Tibial artery (tissue), 4 donors: ENCODE measurements around the gene NUDC.

Experiments used
- DNase-seq, 2 donors: peaks; one replicate each; pipeline ENCODE4 v3.0.0-alpha.2; 2019
- H3K27ac ChIP-seq, 2 donors: fragments of 200-600 bp; sonication (generic) in 1 of 2; 1 replicate in 1 of 2; 2 replicates in 1 of 2; pipeline ENCODE4 v1.5.1; 2018 to 2019; ENCODE audit warnings: mild to moderate bottlenecking in 1 of 2
- H3K27me3 ChIP-seq, 2 donors: fragments of 200-600 bp; sonication (generic) in 1 of 2; one replicate each; pipeline versions ENCODE4 v1.5.1 to v1.6.0; 2016 to 2019
- H3K36me3 ChIP-seq, 3 donors: fragments of 200-600 bp; sonication (generic) in 2 of 3; one replicate each; pipeline ENCODE4 v1.5.1; 2016 to 2019; ENCODE audit warnings: mild to moderate bottlenecking in 2 of 3
- H3K4me1 ChIP-seq, 4 donors: fragments of 200-600 bp; sonication (generic) in 2 of 4; 1 replicate in 3 of 4; 2 replicates in 1 of 4; pipeline ENCODE4 v1.5.1; 2016 to 2019
- H3K4me3 ChIP-seq, 2 donors: fragments of 200-600 bp; sonication (generic) in 1 of 2; 1 replicate in 1 of 2; 2 replicates in 1 of 2; pipeline ENCODE4 v1.5.1; 2018 to 2019; ENCODE audit warnings: mild to moderate bottlenecking in 2 of 2
- H3K9me3 ChIP-seq, 3 donors: fragments of 200-600 bp; sonication (generic) in 1 of 3; one replicate each; pipeline ENCODE4 v1.5.1; 2016 to 2019
- intact Hi-C: fragments of 100-400 bp; cut with DNase I; formaldehyde crosslinking; loops from one replicate; pipeline ENCODE4 v1.15.0; 2023; ENCODE audit warnings: low total_unique reads
- TF ChIP-seq, protein P1 (sequence below), 2 experiments: fragments of 200-600 bp in 1 of 2; fragments of 450-650 bp in 1 of 2; IDR thresholded peaks; one replicate each; pipeline ENCODE4 v1.5.1; 2017 to 2019; ENCODE audit warnings: antibody characterized with exemption in 2 of 2, mild to moderate bottlenecking in 1 of 2, moderate library complexity in 1 of 2

Gene NUDC

DNA sequence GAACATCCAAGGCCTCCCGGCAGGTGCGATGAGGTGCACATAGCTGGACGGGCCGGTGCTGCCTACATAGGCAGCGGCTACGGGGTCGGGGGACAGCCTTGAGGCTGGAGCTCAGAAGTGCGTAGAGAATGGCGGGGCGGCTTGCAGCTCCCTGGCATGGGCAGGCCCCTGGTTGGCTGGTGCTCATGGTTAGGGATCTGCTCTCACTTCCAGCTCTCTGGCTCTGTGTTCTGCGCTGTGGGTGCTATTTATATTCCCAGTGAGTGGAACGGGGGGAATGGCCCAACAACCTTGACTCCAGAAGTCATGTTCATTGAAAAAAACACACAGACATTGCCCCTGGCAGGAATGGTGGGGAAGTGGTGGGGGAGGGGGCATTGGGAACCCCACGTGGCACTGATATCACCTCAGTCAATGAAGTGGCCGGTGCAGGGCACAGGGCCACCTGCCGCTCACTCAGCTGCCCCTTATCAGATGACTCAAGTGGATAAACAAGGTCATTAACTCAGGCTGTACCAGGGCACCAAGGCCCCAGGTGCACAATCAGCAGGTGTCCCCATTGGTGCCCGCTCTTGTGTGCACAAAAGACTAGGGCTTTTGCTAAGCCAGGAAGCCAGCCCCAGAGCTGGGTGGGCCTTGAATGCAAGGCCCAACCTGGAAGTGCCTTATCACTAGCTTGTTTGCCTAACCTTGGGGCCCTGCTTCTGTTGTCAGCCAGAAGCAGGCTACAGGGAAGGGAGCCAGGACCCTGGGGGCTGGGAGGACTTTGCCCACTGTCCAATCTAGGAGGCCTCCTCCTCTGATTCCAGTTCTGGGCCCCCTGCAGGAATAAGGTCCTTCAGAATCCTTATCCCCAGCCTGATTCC is 7.6 kb upstream of the NUDC start, which contains the start of gene NR0B2:
Gene NR0B2, minus strand, starts transcription at position 222 of the 866 bp plus-strand sequence. Its CDS starts 35 bp downstream, at position 187.
- no peaks in the 10 kb centered on the region for H3K9me3 ChIP-seq
- H3K4me1 ChIP-seq = no peaks in the 10 kb centered on the region
- H3K27ac ChIP-seq = no peak within 1 kb of the TSS
- TF ChIP-seq, protein P1, sequence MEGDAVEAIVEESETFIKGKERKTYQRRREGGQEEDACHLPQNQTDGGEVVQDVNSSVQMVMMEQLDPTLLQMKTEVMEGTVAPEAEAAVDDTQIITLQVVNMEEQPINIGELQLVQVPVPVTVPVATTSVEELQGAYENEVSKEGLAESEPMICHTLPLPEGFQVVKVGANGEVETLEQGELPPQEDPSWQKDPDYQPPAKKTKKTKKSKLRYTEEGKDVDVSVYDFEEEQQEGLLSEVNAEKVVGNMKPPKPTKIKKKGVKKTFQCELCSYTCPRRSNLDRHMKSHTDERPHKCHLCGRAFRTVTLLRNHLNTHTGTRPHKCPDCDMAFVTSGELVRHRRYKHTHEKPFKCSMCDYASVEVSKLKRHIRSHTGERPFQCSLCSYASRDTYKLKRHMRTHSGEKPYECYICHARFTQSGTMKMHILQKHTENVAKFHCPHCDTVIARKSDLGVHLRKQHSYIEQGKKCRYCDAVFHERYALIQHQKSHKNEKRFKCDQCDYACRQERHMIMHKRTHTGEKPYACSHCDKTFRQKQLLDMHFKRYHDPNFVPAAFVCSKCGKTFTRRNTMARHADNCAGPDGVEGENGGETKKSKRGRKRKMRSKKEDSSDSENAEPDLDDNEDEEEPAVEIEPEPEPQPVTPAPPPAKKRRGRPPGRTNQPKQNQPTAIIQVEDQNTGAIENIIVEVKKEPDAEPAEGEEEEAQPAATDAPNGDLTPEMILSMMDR (IDR thresholded peaks at IDR 0.05) = no peak
- no peaks in the 10 kb centered on the region for H3K36me3 ChIP-seq
- intact Hi-C loops = no loop called here
- no peaks in the 10 kb centered on the region for H3K27me3 ChIP-seq
- no peak within 1 kb of the TSS for H3K4me3 ChIP-seq
- DNase-seq = no peak

DNA sequence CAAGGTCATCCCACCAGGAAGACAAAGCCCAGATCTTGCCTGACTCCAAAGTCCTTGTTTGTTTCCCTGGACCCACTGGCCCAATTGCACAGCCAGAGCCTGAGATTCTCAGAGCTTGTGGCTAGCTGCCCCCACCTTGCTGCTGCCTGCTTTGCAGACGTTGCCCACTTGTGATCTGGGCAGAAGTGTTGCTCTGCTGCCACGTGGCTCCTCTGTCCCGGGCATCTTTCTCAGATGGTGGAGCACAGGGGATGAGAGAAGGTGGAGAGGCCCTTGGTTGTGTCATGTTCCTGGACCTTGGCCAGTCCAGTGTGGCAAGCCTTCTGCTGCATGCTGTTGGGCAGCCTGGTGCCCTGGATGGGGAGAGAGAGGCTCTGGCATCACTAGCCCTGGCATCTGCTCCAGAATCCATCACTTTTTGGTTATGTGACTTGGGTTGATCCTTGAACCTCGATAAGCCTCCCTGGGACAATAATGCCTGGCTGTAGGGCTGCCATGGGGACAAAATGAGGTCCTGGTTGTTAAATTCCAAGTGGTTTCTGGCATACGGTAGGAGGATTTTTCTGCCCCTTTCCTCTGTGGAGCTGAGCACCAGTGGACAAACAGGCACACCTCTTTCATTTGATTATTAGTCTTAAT is 6.2 kb upstream of the NUDC start:
- TF ChIP-seq, protein P1 (IDR thresholded peaks at IDR 0.05) = no peak
- DNase-seq = no peak
- H3K4me3 ChIP-seq = no peak overlapping the region
- no peaks in the 10 kb centered on the region for H3K4me1 ChIP-seq
- H3K9me3 ChIP-seq = no peaks in the 10 kb centered on the region
- no peaks in the 10 kb centered on the region for H3K27me3 ChIP-seq
- intact Hi-C loops = no loop called here
- H3K36me3 ChIP-seq = no peaks in the 10 kb centered on the region
- H3K27ac ChIP-seq = no peak overlapping the region

DNA sequence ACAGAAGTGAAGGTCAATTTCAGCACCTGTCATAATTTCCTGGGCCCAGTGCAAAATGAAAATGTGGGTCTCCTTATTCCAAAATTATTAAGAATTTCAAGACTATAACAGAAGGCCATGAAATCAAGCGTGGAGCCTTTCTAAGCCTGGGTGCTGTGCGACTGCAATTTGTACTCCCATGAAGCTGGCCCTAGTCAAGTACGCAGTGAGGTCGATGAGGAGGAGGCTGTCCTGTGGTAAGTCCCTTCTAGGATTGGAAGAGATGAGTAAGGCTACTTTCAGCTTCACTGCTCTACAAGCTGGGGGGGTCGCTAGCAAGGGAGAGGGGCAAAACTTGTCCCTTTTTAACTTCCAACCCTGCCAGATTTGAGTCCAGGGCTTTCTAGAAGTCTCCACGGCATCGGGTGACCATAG is 410 bp upstream of the NUDC start:
- H3K27ac ChIP-seq = peak overlapping the region; percentile 91 to 92
- DNase-seq = peak in 1 of 2 donors; percentile 24
- H3K4me3 ChIP-seq = peak overlapping the region; percentile 91 to 95
- no peaks in the 10 kb centered on the region for H3K27me3 ChIP-seq
- intact Hi-C loops = loop anchor here (2.0 kb wide), 1 partner anchor 20 kb away; the partner anchor contains the start of gene GPATCH3
- TF ChIP-seq, protein P1 (IDR thresholded peaks at IDR 0.05) = no peak
- peaks cover 14 to 25% (median 16%) of the 10 kb centered on the region in 3 donors for H3K36me3 ChIP-seq
- no peaks in the 10 kb centered on the region for H3K9me3 ChIP-seq
- peaks cover 0 to 18% (median 16%) of the 10 kb centered on the region in 4 donors for H3K4me1 ChIP-seq

DNA sequence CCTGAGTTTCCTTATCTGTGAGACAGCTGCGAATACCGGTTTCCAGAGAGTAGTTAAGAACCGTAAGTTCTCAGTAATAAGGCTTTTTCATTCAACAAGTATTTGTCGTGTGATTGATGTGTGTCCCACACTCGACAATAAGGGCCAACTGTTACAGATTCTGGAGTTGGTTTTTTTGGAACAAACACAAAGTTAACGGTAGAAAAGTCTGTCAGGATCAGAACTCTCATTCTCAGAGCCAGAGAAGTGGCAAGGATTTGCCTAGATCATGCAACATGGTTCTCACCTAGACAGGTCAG is 837 bp downstream of the NUDC start:
- no peaks in the 10 kb centered on the region for H3K9me3 ChIP-seq
- no peaks in the 10 kb centered on the region for H3K27me3 ChIP-seq
- DNase-seq = no peak
- peaks cover 25 to 37% (median 25%) of the 10 kb centered on the region in 3 donors for H3K36me3 ChIP-seq
- intact Hi-C loops = no loop called here
- H3K4me3 ChIP-seq = peak overlapping the region; percentile 91 to 95
- peak overlapping the region; percentile 91 to 92 for H3K27ac ChIP-seq
- TF ChIP-seq, protein P1 (IDR thresholded peaks at IDR 0.05) = no peak
- peaks cover 0 to 18% (median 16%) of the 10 kb centered on the region in 4 donors for H3K4me1 ChIP-seq

DNA sequence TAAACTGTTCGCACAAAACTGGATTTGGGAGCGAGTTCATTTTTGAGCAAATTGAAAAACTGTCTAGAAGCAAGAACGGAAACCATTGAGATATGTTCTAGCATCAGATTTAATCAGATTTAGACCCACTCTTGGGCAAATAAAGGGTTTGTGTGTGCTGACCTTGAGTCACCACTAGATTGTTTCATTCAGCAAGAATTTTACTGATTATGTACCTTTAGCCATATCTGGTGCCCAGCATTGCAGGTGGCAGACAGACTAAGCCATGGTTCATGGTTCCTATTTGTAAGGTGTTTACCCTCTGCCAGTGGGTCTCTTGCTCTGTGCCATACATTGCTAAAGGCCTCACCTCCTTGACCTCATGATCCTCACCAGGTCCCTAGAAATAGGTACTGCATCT is 1.4 kb downstream of the NUDC start:
- intact Hi-C loops = no loop called here
- Histone ChIP-seq H3K27ac (peak overlapping the region in 1 of 2 donors; percentile 6), H3K36me3 (peaks cover 29 to 42% (median 30%) of the 10 kb centered on the region in 3 donors), H3K4me1 (peaks cover 0 to 18% (median 16%) of the 10 kb centered on the region in 4 donors), H3K27me3 (no peaks in the 10 kb centered on the region), H3K9me3 (no peaks in the 10 kb centered on the region), H3K4me3 (peak overlapping the region; percentile 91 to 95)
- no peak for DNase-seq
- TF ChIP-seq, protein P1 (IDR thresholded peaks at IDR 0.05) = no peak
